HG03571 (cell line): ENCODE data around the gene AGTPBP1.
"Not testable (repeated sequence)": the region's sequence is repeated elsewhere in the genome, so short reads cannot be mapped to it uniquely, and the experiment has no call there.

Experiments
- ATAC-seq: cut with Tn5 transposase; IDR thresholded peaks from one replicate; pipeline ENCODE4 v1.9.1; 2021; ENCODE audit not compliant: unreplicated experiment

The AGTPBP1 gene

DNA sequence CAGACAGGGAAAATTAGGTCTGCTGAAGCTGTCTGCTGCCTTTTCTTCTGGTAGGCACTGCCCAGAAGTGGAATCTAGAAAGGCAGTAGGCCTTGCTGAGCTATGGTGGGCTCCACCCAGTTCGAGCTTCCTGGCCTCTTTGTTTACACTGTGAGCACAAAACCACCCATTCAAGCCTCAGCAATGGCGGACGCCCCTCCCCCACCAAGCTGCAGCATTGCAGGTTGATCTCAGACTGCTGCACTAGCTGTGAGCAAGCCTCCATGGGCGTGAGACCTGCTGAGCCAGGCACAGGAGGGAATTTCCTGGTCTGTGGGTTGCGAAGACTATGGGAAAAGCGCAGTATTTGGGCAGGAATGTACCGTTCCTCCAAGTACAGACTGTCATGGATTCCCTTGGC lies 18.5 kb downstream of the AGTPBP1 start:
- ATAC-seq, result no peak

DNA sequence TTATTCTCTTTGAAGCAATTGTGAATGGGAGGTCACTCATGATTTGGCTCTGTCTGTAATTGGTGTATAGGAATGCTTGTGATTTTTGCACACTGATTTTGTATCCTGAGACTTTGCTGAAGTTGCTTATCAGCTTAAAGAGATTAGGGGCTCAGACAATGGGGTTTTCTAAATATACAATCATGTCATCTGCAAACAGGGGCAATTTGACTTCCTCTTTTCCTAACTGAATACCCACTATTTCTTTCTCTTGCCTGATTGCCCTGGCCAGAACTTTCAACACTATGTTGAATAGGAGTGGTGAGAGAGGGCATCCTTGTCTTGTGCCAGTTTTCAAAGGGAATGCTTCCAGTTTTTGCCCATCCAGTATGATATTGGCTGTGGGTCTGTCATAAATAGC lies 22.3 kb downstream of the AGTPBP1 start:
- not testable (repeated sequence) for ATAC-seq

DNA sequence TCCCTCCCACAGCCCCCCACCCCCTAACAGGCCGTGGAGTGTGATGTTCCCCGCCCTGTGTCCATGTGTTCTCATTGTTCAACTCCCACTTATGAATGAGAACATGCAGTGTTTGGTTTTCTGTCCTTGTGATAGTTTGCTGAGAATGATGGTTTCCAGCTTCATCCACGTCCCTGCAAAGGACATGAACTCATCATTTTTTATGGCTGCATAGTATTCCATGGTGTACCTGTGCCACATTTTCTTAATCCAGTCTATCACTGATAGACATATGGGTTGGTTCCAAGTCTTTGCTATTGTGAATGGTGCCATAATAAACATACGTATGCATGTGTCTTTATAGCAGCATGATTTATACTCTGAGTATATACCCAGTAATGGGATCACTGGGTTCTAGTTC lies 23.9 kb downstream of the AGTPBP1 start:
- not testable (repeated sequence) for ATAC-seq

DNA sequence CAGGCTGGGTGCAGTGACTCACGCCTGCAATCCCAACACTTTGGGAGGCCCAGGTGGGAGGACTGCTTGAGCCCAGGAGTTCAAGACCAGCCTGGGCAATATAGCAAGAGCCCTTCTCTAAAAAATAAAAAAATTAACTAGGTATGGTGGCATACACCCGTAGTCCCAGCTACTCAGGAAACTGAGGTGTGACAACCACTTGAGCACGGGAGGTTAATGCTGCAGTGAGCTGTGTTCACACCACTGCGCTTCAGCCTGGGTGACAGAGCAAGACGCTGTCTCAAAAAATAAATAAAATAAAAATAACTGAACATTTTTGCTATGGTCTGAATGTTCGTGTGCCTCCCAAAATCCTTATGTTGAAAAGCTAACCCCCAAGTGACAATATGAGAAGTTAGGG lies 24.5 kb downstream of the AGTPBP1 start:
- no peak for ATAC-seq

DNA sequence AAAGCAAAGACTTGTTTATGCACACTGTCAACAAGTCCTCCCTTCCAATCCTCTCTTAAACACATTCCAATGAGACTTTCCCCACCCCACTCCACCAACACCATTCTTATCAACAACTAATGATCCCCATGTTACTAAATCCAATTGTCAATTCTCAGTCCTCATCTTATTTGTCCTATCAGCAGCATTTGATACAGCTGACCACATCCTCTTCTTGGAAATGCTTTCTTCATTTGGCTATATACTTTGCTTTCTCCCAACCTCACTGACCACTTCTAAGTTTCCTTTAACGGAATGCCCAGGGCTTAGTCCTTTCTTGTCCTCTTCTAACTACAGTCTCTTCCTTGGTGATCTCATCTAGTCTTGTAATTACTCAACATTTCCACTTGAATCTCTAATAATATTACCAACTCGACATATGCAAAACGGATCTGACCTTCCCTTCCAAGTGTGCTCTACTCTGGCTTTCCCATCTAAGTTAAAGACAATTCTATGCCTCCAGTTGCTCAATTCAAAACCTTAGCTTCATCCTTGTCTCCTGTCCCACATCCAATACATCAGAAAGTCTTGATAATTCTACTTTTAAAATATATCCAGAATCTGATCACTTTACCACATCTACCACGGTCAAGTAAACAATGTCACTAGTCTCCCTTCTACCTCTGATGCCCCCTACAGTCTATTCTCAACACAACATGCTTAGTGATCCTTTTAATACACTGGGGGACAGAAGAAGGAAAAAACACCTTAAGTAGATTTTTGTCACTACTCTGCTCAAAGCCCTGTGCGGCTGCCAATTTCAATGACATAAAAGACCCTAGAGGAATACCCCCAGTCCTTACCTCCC lies 25.5 kb downstream of the AGTPBP1 start:
- ATAC-seq, result peak; percentile 46

DNA sequence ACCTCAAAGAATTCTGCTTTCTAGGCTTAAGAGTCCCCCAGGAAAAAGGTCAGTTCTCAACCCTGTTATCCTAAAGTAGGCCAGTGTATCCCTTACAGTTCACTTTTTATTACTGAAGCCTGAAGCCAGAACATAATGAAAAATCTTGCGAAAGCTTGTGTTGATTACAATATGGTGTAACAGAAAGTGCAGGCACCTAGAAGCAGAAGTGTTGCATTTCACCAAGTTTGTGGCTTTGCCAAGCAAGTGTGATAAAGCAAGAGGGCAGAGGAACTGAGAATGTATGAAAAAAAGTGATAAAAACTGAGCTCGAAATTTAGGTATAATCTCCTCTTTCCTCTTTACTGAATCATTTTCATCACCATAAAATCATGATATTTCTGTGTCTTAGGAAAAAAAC lies 26.2 kb downstream of the AGTPBP1 start:
- peak; percentile 72 for ATAC-seq

DNA sequence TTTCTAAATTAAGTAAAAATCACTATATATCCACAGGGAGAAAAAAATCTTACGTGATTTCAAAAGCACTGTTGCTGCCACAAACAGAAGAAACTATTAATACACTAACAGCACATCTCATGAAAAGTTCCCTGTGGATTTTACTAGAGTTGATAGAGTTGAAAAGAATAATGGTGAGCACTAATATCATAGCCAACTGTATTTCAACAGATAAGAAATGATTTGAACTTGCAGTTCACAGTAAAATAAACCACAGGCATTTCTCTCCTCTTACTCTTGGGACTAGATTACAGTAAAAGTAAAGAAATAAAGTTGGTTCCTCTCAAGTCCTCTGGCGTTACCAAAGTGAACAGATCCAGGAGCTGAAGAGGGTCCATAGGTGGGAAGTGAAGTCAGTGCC lies 27.9 kb downstream of the AGTPBP1 start:
- ATAC-seq, result no peak

DNA sequence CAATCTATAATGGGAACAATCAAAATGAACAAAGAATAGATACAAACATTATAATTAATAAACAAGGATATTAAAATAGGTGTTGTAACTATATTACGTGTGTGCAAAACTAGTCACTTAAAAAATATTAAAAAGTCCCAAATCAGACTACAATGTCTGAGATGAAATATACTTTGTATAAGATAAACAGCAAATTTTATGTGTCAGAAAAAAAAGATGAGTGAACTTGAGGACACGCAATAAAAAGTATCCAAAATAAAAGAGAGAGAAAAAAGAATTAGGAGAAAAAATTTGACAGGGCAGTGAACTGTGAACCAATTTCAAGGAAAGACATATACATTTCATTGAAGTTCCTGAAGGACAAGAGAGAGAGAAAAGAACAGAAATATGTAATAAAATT lies 37.0 kb downstream of the AGTPBP1 start:
- no peak for ATAC-seq

DNA sequence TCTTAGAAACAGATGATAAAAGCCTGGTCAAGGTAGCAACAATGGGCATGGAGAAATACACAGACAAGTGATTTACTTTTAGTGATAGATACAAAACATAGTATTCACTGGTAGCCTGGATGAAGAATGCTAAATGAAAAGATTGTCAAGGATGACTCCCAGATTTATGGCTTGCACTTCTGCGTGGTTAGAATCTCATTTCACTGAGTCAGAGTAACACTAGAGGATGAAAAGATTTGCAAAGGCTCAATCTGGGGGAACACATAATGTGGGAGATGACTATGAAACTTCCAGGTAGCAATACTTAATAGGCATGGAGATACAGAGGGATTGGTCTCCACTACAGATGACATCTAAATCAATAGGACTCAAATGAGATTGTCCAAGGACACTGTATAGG lies 38.4 kb downstream of the AGTPBP1 start:
- ATAC-seq, result no peak

DNA sequence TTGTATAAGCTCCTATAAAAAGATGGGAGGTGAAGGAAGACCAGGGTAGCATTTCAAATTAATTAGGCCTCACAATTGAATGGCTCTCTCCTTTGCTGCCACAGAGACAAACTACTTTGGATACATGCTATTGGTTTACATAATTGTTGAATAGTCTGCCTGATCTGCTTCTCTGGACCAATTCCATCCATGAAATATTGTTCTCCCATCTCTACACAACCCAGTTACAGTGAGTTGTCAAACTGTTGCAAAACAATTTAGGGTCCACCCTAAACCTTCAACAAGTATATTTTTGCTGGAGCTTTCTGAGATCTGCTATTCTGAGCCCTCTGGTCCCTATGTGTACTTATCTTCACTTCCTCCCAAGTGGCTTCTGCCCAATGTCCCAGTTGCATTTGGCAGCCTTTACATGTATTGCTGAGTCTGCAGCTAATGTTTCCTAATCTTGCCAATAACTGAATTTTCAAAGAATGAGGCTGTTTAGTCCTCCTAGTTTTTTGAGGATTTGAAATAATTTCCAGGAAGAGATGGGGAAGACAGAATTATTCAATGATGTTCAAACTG lies 38.9 kb downstream of the AGTPBP1 start:
- no peak for ATAC-seq

DNA sequence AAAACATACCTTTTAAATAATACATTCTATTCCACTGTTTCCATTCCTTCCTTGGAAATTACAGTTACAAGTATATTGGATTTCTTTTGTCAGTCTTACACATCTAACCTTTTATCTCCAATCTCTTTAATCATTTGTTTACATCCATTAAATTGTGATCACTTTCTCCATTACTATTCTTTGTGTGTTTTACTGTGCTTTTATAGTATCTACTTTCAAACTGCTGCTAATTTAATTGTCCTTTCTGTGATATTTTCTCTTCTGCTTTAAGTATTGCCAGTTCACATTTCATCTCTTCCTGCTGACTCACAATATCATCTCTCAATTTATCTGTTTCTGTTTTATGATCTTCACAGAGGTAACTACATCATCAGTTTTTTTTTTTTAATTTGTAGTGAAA lies 39.6 kb downstream of the AGTPBP1 start:
- ATAC-seq, result no peak

DNA sequence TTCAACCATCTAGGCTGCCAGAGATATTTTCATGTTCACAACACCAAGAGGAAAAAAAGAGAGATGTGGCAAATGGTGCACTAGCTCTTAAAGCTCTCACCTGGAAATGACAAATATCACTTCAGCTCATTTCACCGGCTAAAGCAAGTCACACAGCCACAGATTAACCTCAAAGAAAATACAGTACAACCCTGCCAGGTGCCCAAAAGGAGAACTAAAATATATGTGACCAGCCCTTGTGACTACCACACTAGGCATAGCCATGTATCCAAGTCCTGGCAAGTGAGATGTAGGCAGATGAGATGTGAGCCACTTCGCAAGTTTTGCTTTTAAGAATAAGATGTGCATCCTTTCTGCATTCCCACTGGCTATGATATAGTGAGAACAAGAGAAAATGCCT lies 41.4 kb downstream of the AGTPBP1 start:
- ATAC-seq, result no peak

DNA sequence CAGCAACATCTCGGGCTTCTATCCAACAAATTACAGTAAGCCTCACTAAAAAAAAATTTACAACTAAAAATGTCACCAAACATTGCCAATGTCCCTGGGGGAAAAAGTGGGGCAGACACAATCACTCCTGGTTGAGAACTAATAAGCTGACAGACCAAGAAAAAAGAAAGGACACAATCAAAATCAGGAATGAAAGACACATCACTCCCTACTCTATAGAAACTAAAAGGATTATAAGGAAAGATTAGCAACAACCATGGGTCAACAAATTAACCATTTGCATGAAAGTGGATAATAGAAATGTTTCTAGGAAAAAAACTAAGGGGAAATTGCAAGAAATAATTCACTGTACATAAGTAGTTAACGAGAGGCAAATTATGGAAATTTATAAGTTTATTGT lies 53.4 kb downstream of the AGTPBP1 start:
- ATAC-seq, result no peak

DNA sequence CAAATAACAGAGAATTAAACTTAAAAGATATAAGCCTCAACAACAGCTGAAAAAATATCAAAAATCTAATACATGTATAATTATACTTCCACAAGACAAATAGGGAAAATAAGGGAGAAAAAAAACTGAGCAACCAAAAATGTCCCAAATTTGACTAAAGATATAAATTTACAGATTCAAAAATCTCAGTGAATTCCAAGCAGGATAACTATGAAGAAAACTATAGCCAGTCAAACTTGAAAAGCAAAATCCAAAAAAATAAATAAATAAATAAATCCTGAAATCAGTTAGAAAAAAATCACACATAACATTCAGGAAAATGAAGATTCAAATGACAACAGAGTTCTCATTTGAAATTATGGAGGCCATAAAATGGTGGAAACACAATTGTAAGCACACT lies 56.7 kb downstream of the AGTPBP1 start:
- no peak for ATAC-seq

DNA sequence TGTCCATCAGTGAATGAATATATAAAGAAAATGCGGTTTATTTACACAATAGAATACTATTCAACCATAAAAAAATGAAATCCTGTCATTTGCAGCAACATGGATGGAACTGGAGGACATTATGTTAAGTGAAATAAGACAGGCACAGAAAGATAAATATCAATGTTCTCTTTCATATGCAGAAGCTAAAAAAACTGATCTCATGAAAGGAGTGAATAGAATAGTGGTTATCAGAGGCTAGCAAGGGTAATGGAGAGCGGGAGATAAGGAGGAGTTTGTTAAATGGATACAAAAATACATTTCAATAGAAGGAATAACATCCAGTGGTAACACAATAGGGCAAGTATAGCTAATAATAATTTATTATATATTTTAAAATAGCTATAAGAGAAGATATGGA lies 65.0 kb downstream of the AGTPBP1 start:
- no peak for ATAC-seq

DNA sequence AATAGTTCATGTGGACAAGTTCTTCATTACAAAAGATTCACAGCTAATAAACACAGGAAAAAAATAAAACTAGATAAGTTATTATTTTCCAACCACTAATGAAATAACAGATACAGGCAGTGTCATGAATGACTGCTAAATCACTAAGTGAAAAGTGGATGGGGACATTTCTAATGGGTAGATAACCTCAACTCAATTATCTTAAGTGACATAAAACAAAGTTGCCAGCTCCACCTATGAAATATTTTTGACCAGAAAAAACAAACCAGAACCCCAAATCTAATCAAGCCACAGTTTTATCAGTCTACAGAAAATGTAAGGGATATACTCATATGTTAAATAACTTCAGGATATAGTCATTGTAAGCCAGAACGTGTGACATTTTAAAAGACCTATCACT lies 74.4 kb downstream of the AGTPBP1 start:
- no peak for ATAC-seq

DNA sequence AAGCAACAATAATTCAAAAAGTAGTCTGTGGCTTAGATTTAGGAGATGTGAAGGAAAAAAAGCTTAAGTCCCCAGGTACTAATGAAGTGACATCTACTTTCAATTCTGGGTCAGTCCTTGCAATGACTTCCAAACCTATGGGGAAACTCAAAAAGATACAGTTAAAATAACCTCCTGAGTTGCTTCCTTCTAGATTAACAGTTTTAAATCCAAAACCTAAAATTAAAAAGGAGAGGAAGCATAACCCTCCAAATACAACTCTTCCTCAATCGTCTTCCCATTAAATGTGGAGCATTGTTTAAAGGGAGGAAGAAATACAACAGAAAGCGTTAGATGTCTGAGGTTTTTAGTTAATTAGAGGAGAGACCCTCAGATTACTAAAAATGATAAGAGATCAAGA lies 75.7 kb downstream of the AGTPBP1 start:
- no peak for ATAC-seq

DNA sequence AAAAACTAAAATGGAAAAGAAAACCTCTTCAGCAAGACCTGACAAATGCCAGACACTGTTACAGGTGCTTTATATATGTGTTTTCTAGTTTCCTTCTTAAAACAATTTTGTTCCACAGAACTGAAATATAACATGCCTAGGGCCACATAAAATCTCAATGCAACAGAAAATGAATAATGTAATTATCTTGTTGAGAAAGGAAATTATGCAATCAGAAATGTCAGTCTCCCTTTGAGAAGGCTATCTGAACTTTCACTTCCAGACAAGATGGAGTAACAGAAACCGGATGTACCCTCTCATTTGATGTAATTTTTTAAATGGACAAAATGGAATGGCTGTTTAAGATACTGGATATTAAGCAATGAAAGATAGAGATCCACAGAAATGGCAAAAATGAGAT lies 79.2 kb downstream of the AGTPBP1 start:
- no peak for ATAC-seq

DNA sequence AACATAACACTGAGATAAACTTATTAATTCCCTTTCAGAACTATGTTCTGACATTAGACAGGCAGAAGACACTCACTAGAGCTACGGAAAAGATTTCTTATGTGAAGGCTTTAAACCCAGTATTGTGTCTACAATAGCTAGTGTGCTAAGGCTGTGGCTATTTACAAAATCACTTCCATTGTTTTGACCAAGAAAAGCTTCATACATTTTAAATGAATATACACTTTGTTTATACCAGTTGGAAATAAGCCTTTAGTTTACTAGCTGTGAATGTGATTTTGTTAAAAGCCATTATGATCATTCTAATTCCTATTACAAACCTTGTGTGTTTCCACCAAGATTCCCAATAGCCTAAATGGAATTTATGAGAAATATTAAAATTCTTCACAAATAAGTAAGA lies 83.0 kb downstream of the AGTPBP1 start:
- no peak for ATAC-seq

DNA sequence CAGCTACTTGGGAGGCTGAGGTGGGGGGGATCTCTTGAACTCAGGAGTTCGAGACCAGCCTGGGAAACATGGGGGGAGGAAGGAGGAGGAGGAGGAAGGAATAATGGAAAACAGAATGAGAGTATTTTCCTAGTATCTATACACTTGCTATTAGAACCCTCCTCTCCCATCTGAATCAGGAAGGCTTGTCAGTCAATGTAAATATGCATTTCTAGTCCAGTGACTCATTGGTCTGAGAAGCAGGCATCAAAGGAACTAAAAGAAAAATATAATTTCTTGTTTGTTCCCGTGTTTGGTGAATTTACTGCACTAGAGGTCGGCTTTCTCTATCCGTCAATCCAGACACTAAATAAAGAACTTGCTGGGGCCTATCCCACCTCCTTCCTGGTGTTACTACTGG lies 88.6 kb downstream of the AGTPBP1 start:
- no peak for ATAC-seq

DNA sequence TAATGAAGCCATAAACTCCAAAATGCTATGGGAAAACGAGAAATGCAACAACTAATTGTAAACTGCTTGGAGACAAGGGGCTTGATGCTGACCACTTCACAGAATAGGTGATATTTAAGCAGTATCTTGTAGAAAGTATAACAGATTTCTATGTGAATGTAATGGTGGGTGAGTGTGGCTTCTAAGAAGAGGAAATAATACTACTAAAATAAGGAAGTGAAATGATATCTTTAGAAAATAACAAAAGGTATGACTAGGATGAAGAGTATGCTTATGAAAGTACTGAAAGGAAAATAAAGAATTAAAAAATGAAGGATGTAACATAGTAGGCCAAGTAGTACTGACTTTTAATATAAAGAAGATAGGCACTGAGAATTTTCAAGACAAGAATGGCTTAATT lies 94.2 kb downstream of the AGTPBP1 start:
- ATAC-seq, result peak; percentile 87

DNA sequence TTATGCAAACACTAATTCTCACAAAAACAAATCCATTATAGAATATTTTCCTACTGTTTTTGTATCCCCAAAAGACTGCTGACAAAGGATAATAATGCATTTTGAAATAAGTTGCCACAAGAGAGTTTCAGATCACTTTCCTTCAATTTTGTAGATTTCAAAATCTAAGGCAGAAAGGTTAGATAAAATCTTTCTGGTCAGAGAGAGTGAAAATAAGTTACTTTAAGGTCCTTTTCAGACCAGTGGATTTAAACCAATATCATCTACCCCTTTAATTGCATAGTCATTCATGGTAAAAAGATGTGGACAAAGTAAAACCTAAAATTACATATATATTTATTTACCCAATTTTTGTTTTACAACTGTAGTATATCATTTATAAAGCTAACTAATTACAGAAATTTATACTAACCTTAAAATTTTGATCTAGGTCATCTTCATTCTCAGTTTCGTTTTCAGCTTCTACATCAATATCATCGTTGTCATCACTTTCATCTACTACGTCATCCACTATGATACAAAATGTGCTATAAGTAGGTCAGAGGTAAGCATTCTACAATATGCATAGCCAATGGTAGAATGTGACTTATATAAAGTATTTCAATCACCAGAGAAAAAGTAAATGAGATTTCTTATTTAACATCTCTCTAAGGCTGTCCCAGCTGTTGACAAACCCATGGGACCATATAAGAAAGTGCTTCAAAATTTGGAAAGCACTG lies 95.7 kb downstream of the AGTPBP1 start:
- no peak for ATAC-seq
